ENCODE measurements around the gene AIG1.
"Not testable (repeated sequence)": the region's sequence is repeated elsewhere in the genome, so short reads cannot be mapped to it uniquely, and the experiment has no call there.

AIG1 gene

DNA sequence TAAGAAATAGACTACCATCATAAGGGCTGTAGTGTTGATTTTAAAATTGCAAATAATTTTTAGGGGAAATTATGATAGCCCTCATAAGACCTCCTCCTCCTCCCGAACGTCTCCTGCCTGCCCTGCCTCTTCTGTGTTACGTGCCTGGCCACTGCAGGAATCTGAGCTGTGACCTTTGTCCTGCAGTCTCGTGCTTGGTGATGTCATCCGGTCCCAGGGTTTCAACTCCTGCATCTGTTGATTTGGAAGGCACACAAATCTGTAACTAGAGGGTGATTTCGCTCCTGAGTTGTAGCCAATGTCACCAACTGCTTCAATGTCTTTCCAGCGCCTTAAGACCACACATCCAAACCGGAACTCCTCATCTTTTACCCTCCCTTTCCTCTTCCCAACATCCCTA lies 163.2 kb downstream of the AIG1 start:
- DNase-seq (ENCODE audit: low read depth in 2 of 3, low spot score in 2 of 3): no peak

- no peak for DNase-seq (ENCODE audit: low read depth in 2 of 3, low spot score in 2 of 3)
Observed at GRCh38 chr6:143224516-143224915, 163.8 kb downstream of the AIG1 start.

- no peak for DNase-seq (ENCODE audit: low read depth in 2 of 3, low spot score in 2 of 3)
Observed at GRCh38 chr6:143225929-143226328, 165.2 kb downstream of the AIG1 start.

DNA sequence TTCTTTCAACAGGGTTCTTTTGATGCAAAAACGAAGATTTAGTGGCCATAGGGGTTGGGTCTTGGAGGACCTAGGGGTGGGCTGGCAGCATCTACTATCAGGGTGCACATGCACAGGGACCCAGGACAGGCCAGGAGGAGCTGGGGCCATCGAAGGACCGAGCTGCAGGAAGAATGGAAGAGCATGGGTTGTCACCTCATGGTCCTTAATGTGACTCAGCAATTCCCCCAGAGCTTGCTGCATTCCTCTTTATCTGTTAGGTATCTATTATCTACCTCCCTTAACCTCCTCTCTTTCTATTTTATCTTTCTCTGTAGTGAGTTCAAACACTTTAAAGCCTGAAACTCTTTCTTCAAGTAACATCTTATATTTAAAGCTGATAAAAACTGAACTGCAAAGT lies 167.0 kb downstream of the AIG1 start:
- no peak for DNase-seq (ENCODE audit: low read depth in 2 of 3, low spot score in 2 of 3)

GRCh38 chr6:143229400-143229799 lies 168.7 kb downstream of the AIG1 start:
- no peak for DNase-seq (ENCODE audit: low read depth in 2 of 3, low spot score in 2 of 3)

DNA sequence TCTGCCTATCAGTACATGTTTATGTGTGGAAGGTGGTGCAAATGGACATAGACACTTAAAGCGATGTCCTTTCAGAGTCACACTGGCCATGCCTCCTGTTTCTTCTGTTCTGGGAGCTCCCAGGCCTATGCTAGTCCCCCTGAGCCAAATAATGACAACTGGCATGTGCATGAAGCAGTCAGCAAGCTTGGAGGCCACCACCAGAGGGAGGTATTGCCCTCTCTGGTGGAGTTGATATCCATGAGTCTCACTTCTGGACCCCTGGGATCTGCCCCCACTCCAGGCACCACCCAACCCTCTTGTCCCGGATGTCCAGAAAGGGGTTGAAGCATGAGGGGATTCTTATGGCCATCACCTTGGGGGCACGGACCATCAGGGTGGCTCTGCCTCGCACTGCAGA lies 172.2 kb downstream of the AIG1 start:
- DNase-seq (ENCODE audit: low read depth in 2 of 3, low spot score in 2 of 3): peak in 1 of 3 experiments; percentile 4

DNA sequence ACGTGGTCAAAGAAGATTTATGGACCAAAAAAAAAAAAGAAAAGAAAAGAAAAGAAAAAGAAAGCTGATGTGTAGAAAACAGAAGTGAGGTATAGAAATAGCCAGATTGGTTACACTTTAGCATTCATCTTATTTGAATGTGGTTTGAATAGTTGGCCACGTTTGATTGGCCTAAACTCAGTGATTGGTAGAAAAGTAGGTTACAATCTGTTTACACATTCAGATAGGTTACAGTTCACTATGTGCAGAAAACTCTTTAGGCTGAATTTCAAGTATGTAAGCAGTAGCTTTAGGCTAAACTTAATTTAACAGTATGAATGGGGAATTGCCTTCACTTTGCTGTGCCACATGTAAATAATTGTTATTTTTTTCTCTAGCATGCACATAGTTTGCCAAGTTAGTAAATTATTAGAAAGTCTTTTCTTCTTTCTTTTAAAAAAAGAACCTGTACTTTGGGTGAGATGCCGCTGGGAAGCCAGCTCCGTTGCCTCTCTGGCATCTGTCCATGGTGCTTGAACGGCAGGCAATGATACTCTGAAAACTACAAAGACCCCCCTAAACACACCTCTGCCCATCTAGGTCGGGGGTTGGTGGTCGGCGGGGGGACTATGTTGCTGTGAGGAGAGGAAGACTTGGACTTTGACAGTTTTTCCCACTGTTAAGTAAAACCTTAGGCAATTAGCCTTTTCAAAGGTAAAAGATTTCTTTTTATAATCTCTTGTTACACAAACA lies 173.0 kb downstream of the AIG1 start:
- no peak for DNase-seq (ENCODE audit: low read depth in 2 of 3, low spot score in 2 of 3)

DNA sequence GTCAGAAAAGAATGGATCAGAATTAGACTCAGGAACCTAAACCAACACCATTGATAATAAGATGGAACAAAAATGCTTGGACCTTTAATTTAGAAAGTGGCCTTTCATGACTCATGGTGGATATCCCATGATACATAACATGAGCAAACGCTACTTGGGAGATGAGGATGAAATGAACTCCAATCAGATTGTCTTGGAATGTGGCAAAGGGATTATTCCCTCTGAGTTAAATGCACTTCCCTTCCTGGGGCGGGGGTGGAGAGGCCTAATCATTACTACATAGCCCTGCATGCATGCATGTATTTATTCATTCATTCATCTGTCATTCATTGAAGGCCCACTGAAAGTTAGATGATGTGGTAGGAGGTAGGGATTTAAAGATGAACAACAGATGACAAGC lies 174.0 kb downstream of the AIG1 start:
- no peak for DNase-seq (ENCODE audit: low read depth in 2 of 3, low spot score in 2 of 3)

DNA sequence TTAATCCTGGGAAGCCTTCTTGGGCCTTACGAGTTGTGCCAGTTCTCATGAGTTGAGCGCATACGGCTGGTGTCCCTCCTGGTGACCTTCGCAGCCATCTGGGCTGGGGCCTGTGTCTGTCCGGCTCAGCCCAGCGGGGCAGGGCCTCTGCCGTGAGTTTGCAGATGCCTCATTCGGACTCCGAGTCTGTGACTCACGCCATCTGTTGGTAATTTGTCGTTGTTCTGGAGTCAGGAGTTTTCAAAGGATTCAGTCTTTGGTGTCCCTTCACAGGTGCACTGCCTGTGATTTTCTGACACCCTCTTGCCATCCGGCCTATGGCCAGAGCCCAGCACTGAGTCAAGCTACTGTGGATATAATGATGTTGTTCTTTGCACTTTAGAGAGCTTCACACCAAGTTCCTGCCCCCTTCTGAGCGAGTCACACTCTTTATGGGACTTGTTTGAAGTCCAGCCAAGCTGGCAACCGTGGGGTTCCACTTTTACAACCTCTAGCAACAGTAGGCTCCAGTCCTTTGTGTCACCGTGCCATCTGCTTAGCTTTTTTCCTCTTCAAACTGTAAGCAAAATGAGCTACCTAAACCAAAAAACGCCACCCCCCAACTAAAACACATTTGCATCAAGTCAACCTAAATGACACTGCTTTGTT lies 175.6 kb downstream of the AIG1 start:
- no peak for DNase-seq (ENCODE audit: low read depth in 2 of 3, low spot score in 2 of 3)

DNA sequence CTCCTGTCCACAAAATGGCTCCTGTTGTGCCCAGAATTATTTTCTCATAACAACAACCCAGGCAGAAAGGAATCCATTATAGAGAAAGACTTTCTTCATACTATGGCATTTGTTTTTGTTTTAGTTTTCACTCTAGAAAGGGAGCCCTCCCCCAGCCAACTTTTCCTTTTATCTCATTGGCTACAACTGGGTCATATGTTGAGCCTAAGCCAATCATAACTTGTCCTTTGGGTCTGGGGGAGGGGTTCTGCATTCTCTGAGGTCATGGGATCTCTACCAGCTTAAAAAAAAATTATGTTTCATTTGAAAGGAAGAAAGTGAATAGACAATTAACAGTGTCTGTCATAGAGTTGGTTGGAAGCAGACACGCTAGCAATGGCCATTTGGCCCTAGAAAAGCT lies 177.6 kb downstream of the AIG1 start:
- no peak for DNase-seq (ENCODE audit: low read depth in 2 of 3, low spot score in 2 of 3)

DNA sequence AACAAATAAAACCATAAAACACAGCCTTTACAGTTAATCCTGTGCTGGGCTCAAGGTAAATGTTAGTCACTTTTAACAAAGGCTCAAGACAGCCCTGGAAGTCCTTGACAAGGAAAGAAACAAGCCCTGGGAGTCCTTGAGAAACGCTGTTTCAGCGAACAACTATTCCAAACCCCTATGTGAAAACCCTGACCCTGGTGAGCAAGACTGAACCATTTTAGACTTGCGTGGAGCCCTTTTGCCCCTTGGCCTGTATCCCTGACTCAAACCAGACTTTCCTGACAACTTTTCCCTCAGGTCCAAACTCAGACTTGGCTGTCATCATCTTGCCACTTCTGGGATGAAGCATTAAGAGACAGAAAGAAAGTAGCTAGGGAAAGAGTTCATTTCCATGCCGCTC lies 180.4 kb downstream of the AIG1 start:
- DNase-seq (ENCODE audit: low read depth in 2 of 3, low spot score in 2 of 3): no peak

- DNase-seq (ENCODE audit: low read depth in 2 of 3, low spot score in 2 of 3): no peak
Observed at GRCh38 chr6:143241911-143242310, 181.2 kb downstream of the AIG1 start.

DNA sequence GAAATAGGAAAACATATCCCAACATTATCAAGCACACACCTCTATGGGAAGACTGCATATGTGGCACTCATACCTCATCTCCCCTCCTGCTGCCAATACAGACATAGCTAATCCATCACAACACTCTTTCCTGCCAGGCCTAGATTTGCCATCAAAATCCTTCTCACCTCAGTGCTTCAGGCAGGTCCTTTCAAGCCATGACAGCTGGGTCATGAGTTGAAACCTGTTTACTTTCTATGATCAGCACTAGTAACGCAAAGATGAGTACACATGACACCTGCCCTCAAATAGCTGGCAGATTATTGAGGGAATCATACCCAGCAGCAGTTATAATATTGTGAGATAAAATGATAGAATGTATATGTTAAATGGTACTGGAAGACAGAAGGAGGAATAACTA lies 183.1 kb downstream of the AIG1 start:
- DNase-seq (ENCODE audit: low read depth in 2 of 3, low spot score in 2 of 3): no peak

- no peak for DNase-seq (ENCODE audit: low read depth in 2 of 3, low spot score in 2 of 3)
Observed at GRCh38 chr6:143245656-143246055, 185.0 kb downstream of the AIG1 start.

- DNase-seq (ENCODE audit: low read depth in 2 of 3, low spot score in 2 of 3): not testable (repeated sequence)
Observed at GRCh38 chr6:143246166-143246775, 185.6 kb downstream of the AIG1 start.

GRCh38 chr6:143247586-143247985 lies 186.9 kb downstream of the AIG1 start:
- no peak for DNase-seq (ENCODE audit: low read depth in 2 of 3, low spot score in 2 of 3)

- DNase-seq (ENCODE audit: low read depth in 2 of 3, low spot score in 2 of 3): peak in 1 of 3 experiments; percentile 1
Observed at GRCh38 chr6:143248359-143248758, 187.7 kb downstream of the AIG1 start.

DNA sequence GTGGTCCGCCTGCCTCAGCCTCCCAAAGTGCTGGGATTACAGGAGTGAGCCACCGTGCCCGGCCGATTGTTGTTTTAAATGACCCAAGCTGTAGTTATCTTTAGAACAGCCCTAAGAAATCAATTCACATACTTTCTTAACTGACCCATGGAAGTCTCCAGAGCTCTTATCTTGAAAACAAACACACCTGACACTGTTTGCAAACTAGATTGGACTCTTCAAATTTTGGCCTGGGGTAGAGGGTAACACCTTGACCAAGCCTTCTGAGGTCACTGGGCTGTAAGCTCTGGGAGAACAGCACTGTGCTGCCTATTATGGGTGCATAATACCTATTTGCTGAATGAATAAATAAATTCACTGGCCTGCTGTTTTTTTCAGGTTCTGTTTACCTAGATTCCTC lies 190.6 kb downstream of the AIG1 start:
- no peak for DNase-seq (ENCODE audit: low read depth in 2 of 3, low spot score in 2 of 3)

DNA sequence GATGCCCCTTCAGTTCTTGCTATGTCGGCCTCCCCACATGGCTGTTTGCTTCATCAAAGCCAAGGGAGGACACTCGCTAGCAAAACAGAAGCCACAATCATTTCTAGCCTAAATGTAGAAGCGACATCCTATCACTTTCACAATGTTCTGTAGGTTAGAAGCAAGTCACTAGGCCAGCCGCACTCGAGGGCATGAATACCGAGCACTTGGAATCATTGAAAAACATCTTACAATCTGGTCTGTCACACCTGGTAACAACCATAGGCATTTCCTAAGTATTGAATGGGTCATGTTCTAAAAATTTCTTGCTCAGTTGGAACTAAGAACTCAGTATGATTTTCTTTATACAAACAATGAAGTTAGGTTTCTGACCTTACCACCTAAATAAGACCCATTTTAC lies 192.3 kb downstream of the AIG1 start:
- no peak for DNase-seq (ENCODE audit: low read depth in 2 of 3, low spot score in 2 of 3)

GRCh38 chr6:143253586-143253985 lies 192.9 kb downstream of the AIG1 start:
- DNase-seq (ENCODE audit: low read depth in 2 of 3, low spot score in 2 of 3): no peak

- DNase-seq (ENCODE audit: low read depth in 2 of 3, low spot score in 2 of 3): no peak
Observed at GRCh38 chr6:143258945-143259344, 198.3 kb downstream of the AIG1 start.

GRCh38 chr6:143260857-143261256 lies 200.2 kb downstream of the AIG1 start:
- no peak for DNase-seq (ENCODE audit: low read depth in 2 of 3, low spot score in 2 of 3)
